Measurements from ENCODE around the gene CYS1.

- TF ChIP-seq CTCF (IDR thresholded peaks at IDR 0.05) (no peak), POLR2A (IDR thresholded peaks at IDR 0.05) (no peak)
Observed at GRCh38 chr2:10062931-10063365, 17.3 kb downstream of the CYS1 start.
